HG03439 (cell line): ENCODE measurements around the gene CTU1.

Experiments used
- ATAC-seq: cut with Tn5 transposase; IDR thresholded peaks from one replicate; pipeline ENCODE4 v1.9.1; 2021; ENCODE audit warnings: mild to moderate bottlenecking, moderate library complexity; ENCODE audit not compliant: unreplicated experiment

CTU1 gene

GRCh38 chr19:51083783-51084182 lies 24.4 kb downstream of the CTU1 start:
- ATAC-seq, result no peak

DNA sequence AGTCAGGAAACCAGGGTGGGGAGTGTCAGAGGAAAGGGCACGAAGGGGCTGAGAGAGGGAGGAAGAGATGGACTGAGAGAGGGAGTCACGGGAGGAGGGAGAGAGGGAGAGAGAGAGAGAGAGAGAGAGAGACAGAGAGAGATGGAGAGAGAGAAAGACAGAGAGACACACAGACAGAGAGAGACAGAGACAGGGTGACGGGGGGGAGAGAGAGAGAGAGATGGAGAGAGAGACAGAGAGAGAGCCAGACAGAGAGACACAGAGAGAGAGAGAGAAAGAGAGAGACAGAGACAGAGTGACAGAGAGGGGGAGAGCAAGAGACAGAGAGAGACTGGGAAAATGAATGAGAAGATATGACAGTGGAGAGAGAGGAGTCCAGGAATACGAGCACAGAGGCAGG lies 25.0 kb downstream of the CTU1 start:
- no peak for ATAC-seq

GRCh38 chr19:51082611-51083010 lies 25.6 kb downstream of the CTU1 start, which contains the start of gene KLK14:
Gene KLK14, minus strand, starts transcription at chr19:51082887. Its CDS starts 273 bp downstream, at chr19:51082614.
- no peak for ATAC-seq

GRCh38 chr19:51081476-51081875 lies 26.7 kb downstream of the CTU1 start:
- ATAC-seq, result no peak

GRCh38 chr19:51079481-51080110 lies 28.6 kb downstream of the CTU1 start:
- no peak for ATAC-seq

- ATAC-seq, result no peak
These were observed 29.5 kb downstream of the CTU1 start for GRCh38 chr19:51078731-51079130.

GRCh38 chr19:51078104-51078503 lies 30.1 kb downstream of the CTU1 start:
- no peak for ATAC-seq

GRCh38 chr19:51076631-51077213 lies 31.5 kb downstream of the CTU1 start:
- ATAC-seq, result no peak

DNA sequence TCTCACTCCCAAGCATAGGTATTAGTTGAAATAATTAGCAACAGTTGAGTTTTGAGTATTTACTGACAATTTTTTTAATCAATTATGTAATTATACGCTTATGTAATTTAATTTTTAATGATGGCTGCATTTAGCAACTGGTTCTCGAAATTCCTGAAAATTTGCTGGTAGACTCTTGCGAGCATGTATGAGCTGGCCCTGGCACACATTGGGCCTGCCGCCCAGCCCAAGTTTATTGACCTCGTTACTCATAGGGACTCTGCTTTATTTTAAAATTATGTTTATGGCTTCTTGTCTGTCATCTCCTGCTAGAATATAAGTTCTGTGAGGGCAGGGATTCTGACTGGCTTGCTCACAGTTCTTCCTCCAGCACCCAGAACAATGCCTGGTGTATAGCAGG lies 32.2 kb downstream of the CTU1 start:
- ATAC-seq, result no peak

GRCh38 chr19:51071095-51071405 lies 37.2 kb downstream of the CTU1 start:
- no peak for ATAC-seq

- ATAC-seq, result no peak
These were observed 37.7 kb downstream of the CTU1 start for GRCh38 chr19:51070334-51071094.

DNA sequence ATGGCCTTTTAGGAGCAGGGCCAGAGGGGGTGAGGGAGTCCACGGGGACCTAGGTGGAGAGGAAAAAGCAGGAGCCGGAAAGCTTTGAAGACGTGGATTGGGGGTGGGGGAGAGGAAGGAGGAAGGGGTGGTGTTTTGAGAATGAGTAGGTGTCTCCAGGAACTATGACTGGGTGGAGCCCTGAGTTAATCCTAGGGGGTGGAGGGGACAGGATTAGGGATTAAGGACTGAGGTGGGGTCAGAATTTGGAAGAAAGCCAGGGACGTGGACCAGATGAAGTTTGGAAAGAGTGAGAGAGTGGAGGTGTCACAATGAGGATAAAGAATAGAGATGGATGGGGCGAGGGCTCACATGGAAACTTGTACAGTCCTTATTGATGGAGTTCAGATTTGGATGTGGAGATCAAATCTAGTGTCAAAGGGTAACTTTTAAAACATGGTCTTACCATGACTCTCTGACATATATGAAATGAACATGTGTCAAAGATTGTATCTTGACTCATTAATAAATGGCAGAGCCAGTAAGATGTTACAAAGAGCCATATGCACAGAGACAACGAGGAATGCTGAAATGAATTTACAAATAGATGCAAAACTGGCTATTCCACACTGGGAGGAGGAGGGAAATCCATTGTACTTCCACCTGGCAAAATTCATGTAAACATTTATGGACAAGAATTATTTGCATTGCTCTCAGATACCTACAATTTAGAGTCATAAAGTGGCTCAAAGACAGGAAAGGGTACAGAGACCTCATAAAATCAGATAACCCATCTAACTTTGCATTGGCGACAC lies 41.6 kb downstream of the CTU1 start:
- ATAC-seq, result no peak

DNA sequence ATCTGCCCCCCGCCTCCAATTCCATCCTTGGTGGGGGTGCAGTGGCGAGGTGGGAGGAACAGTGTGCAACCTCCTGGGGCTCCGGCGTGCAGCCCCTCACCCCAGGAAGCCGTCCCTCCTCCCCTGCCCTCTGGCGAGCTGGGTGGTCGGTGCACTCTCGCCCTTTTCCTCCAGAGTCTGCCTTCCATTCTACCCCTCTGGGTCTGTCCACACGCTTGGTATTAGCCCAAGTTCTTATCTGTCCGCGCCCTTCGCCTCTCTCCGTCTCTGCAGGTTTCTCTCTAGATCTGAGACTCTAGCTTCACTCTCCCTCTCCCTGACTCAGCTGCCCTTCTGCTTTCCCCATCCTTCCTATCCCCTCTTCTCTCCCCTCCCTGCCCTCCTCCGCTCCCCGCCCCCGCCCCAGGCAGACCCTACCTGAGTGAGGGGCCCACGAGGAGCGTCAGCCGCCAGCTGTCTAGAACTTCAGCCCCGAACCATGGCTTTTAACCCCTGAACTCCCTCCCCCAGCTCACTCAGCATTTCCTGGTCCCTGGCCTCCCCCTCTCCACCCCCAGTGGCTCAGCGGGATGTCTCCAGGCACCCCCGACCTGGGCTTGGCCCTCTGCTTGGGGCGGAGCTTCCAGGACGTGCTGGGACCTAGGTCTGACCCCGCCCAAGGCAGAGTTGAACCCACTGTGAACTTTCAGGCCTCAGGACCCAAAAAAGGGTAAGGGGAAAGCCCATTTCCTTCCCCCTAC lies 42.8 kb downstream of the CTU1 start:
- no peak for ATAC-seq

GRCh38 chr19:51064534-51065220 lies 43.5 kb downstream of the CTU1 start, which contains the start of gene KLK13:
Gene KLK13, minus strand, starts transcription at chr19:51065092. Its CDS starts 25 bp downstream, at chr19:51065067.
- ATAC-seq, result no peak

DNA sequence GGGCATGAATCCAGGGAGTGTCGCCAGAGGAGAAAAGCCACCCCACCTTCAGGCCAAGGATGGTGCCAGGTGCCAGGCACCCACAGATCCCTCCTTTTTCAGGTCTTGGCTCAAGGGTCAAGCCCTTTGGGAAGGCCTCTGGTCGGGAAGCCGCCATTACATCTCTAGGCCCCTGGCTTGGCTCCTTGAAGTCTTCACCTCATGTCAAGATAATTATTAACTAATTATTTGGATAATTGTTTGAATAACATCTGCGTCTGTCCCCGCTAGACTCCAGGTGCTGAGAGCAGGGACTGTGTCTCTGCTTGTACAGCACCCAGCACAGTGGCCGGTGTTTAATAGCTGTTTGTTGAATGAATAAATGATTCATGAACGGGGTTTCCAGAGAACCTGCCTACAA lies 44.5 kb downstream of the CTU1 start:
- no peak for ATAC-seq

DNA sequence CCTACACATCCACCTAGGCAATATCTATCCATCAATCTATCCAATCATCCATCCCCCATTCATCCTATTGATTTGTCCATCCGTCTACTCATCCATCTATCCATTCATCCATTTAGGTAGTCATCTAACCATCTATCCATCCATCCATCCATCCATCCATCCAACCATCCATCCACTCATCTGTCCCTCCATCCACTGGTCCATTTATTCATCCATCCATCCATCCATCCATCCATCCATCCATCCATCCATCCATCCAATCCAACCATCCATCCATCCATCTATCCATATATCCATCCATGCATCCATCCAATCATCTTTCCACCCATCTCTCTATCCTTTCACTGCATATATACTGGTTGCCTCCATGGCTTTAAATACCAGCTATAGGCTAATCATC lies 47.2 kb downstream of the CTU1 start:
- ATAC-seq, result no peak

GRCh38 chr19:51060336-51060735 lies 47.9 kb downstream of the CTU1 start:
- no peak for ATAC-seq

GRCh38 chr19:51059715-51060114 lies 48.5 kb downstream of the CTU1 start:
- ATAC-seq, result no peak

DNA sequence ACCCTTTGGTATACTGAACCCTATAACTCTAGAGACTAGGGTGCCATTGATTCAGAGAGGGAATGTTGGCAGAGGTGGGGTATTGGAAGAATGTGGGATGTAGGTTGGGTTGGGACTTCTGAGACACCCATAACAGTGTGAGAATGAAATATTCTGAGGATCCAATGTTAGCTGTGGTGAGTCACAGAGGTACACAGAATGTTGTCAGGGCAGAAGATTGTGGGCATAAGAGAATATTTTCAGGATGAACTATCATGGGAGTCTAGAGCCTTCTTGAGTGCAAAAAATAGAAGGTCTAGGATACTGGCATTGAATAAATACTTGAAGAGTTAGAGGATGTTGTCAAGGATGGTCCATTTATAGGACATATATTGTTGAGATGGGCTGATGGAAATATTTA lies 52.3 kb downstream of the CTU1 start:
- no peak for ATAC-seq
